Transverse colon (tissue), 4 donors: ENCODE measurements around the gene DNAJA3. TPM values are rescaled to one million over a fixed set of nuclear protein-coding genes. Genes with fewer than 3 reads are reported as not detected.

Experiments used
- DNase-seq: peaks from one replicate; pipeline ENCODE4 v3.0.0-alpha.2; 2019
- H3K27ac ChIP-seq, 4 donors: fragments of 200-600 bp; sonication (generic); 2 replicates each; pipeline ENCODE4 v1.5.1; 2016 to 2018; ENCODE audit warnings: inconsistent platforms in 4 of 4
- H3K27me3 ChIP-seq: fragments of 200-600 bp; sonication (generic); 2 replicates; pipeline ENCODE4 v1.5.1; 2017; ENCODE audit warnings: inconsistent platforms
- H3K36me3 ChIP-seq, 4 donors: fragments of 200-600 bp; sonication (generic); 2 replicates each; pipeline ENCODE4 v1.5.1; 2017 to 2019; ENCODE audit warnings: inconsistent platforms in 4 of 4
- H3K4me1 ChIP-seq, 4 donors: fragments of 200-600 bp; sonication (generic); 2 replicates each; pipeline ENCODE4 v1.5.1; 2017 to 2020; ENCODE audit warnings: inconsistent platforms in 4 of 4
- H3K4me3 ChIP-seq, 4 donors: fragments of 200-600 bp; sonication (generic); 1 replicate in 1 of 4; 2 replicates in 3 of 4; pipeline versions ENCODE4 v1.5.1 to v1.6.1; 2017 to 2019; ENCODE audit warnings: inconsistent platforms in 4 of 4
- H3K9me3 ChIP-seq, 2 donors: fragments of 200-600 bp; sonication (generic); 2 replicates each; pipeline ENCODE4 v1.5.1; 2017 to 2019; ENCODE audit warnings: inconsistent platforms in 2 of 2
- CTCF ChIP-seq, 5 experiments: fragments of 200-600 bp in 3 of 5; fragments of 450-650 bp in 2 of 5; sonication (generic) in 3 of 5; IDR thresholded peaks; 1 replicate in 2 of 5; 2 replicates in 3 of 5; pipeline ENCODE4 v1.5.1; 2016 to 2017; ENCODE audit warnings: antibody characterized with exemption in 5 of 5, inconsistent platforms in 3 of 5, mild to moderate bottlenecking in 2 of 5, moderate library complexity in 1 of 5
- EP300 ChIP-seq: sonication (generic); formaldehyde crosslinking; IDR thresholded peaks from one replicate; pipeline ENCODE4 v1.6.1; 2017; ENCODE audit warnings: antibody characterized with exemption, low read depth
- POLR2A ChIP-seq: fragments of 450-650 bp; IDR thresholded peaks from one replicate; pipeline ENCODE4 v1.6.1; 2016; ENCODE audit warnings: antibody characterized with exemption, mild to moderate bottlenecking, moderate library complexity
- POLR2AphosphoS5 ChIP-seq, 3 donors: sonication (generic); formaldehyde crosslinking; IDR thresholded peaks; one replicate each; pipeline ENCODE4 v1.6.1; 2016; ENCODE audit warnings: antibody characterized with exemption in 3 of 3
- WGBS, 2 donors: methylation state at CpG; one replicate each; pipeline ENCODE4 v1.1.5; 2018; ENCODE audit warnings: low coverage in 1 of 2; 5-methylcytosine and 5-hydroxymethylcytosine counted together
- in situ Hi-C, 4 donors: fragments of 200-750 bp; cut with MboI; loops; one replicate each; pipeline versions ENCODE4 v1.15.0 to v1.15.1; 2017; ENCODE audit warnings: low sequenced_read_pairs in 3 of 4, low pct_ligation_motif_present in 1 of 4, low pct_unique_long_range_greater_than_20kb in 1 of 4
- intact Hi-C: fragments of 100-400 bp; cut with DNase I; formaldehyde crosslinking; loops from one replicate; pipeline ENCODE4 v1.15.1; 2023; ENCODE audit warnings: low total_unique reads
- total RNA-seq, 4 donors: library from RNA; depleted of rRNA; stranded (reverse); fragments of >200 nt; gene quantifications; one replicate each; pipeline ENCODE4 v1.1.0, GENCODE V29; 2016

The DNAJA3 gene
- total RNA-seq, 4 donors from 2014 or later = 49.0 to 126 (median 75.5) TPM

- 91% methylated on average over 6 to 17 of the region's 18 CpGs for WGBS, 2 donors
- in situ Hi-C loops = no loop called here
- H3K36me3 ChIP-seq = peaks cover 0 to 5% (median 0%) of the 10 kb centered on the region in 4 donors
Observed at GRCh38 chr16:4390266-4391260, 35.1 kb upstream of the DNAJA3 start.

GRCh38 chr16:4391631-4392381 lies 33.9 kb upstream of the DNAJA3 start:
- in situ Hi-C loops (no loop called here), intact Hi-C loops (no loop called here)
- Histone ChIP-seq H3K4me3 (no peak overlapping the region), H3K4me1 (peaks cover 3 to 14% (median 7%) of the 10 kb centered on the region in 4 donors), H3K9me3 (no peaks in the 10 kb centered on the region), H3K27me3 (no peaks in the 10 kb centered on the region), H3K27ac (peak overlapping the region; percentile 30 to 67 (median 38)), H3K36me3 (peaks cover 0 to 5% (median 0%) of the 10 kb centered on the region in 4 donors)
- no peak for TF ChIP-seq CTCF (IDR thresholded peaks at IDR 0.05)
- no peak for TF ChIP-seq POLR2A
- TF ChIP-seq POLR2AphosphoS5 (IDR thresholded peaks at IDR 0.05) = no peak
- no peak for TF ChIP-seq EP300
- WGBS, 2 donors = 91% methylated on average over 10 of the region's 22 CpGs; no CpG with 5 or more reads in 1 of the 2 donors
- no peak for DNase-seq

More at GRCh38 chr16:4390266-4391260, 35.1 kb upstream of the DNAJA3 start:
- Histone ChIP-seq H3K4me1 (peaks cover 3 to 14% (median 7%) of the 10 kb centered on the region in 4 donors), H3K27me3 (no peaks in the 10 kb centered on the region), H3K27ac (no peak overlapping the region), H3K4me3 (no peak overlapping the region), H3K9me3 (no peaks in the 10 kb centered on the region)
- no peak for TF ChIP-seq POLR2A
- no peak for TF ChIP-seq EP300
- no peak for TF ChIP-seq CTCF (IDR thresholded peaks at IDR 0.05)
- no peak for TF ChIP-seq POLR2AphosphoS5 (IDR thresholded peaks at IDR 0.05)
- intact Hi-C loops = no loop called here
- no peak for DNase-seq

- H3K4me3 ChIP-seq = no peak overlapping the region
- intact Hi-C loops (no loop called here), in situ Hi-C loops (no loop called here)
- 60 to 69% methylated on average over 3 to 22 of the region's 27 CpGs for WGBS, 2 donors
- H3K4me1 ChIP-seq = peaks cover 3 to 14% (median 7%) of the 10 kb centered on the region in 4 donors
- DNase-seq = no peak
- no peaks in the 10 kb centered on the region for H3K9me3 ChIP-seq
- TF ChIP-seq CTCF (IDR thresholded peaks at IDR 0.05) (no peak), POLR2A (no peak), EP300 (no peak), POLR2AphosphoS5 (IDR thresholded peaks at IDR 0.05) (no peak)
- H3K36me3 ChIP-seq = peaks cover 0 to 5% (median 0%) of the 10 kb centered on the region in 4 donors
- no peaks in the 10 kb centered on the region for H3K27me3 ChIP-seq
- H3K27ac ChIP-seq = peak overlapping the region; percentile 30 to 67 (median 38)
Observed at GRCh38 chr16:4392382-4393239, 33.1 kb upstream of the DNAJA3 start.
